ENCODE measurements around the gene SSTR1.
A peak's percentile ranks its signal among the peaks of the same experiment; 100 is the strongest.
"Not testable (repeated sequence)": the region's sequence is repeated elsewhere in the genome, so short reads cannot be mapped to it uniquely, and the experiment has no call there.

The SSTR1 gene, protein sequence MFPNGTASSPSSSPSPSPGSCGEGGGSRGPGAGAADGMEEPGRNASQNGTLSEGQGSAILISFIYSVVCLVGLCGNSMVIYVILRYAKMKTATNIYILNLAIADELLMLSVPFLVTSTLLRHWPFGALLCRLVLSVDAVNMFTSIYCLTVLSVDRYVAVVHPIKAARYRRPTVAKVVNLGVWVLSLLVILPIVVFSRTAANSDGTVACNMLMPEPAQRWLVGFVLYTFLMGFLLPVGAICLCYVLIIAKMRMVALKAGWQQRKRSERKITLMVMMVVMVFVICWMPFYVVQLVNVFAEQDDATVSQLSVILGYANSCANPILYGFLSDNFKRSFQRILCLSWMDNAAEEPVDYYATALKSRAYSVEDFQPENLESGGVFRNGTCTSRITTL

DNA sequence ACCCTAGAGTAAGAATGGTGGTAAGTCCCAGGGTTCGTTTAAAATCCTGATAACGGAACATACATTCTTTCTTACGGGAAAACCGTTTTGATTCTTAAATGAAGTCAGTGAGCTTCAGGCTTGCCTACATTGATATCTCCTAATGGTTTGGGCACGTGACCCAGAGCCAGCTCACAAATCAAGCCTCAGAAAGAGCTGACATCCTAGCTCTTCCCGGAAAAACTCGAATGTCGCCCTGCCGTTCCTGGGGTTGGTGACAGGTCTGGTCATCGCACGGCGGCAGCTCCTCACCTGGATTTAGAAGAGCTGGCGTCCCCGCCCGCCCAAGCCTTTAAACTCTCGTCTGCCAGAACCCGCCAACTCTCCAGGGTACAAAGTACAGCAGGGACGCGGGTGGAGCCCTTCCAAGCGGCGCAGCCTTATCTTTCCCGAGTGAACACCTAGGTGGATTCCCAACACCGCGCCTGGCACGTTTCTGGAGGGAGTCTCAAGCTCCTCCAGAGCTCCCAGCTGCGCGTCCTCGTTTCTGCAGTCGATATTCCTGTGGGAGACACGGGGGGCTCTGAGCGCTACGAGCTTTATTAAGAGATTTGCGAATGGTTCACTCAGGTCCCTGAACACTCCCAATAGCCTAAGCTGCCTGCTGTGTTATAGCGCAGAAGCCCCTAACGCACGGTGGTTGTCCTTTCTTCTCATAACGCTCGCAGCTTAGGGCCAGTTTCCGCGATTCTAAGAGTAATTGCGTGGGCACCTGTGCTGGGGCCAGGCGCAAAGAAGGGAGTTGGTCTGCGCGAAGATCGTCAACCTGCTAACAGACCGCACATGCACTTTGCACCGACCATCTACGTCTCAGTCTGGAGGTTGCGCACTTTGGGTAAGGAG, at the start of gene SSTR1:
SSTR1 (plus strand) TSS at position 169 of the 882 bp plus-strand sequence. CDS start 1,486 bp downstream, outside the sequence.
- no peak for DNase-seq

DNA sequence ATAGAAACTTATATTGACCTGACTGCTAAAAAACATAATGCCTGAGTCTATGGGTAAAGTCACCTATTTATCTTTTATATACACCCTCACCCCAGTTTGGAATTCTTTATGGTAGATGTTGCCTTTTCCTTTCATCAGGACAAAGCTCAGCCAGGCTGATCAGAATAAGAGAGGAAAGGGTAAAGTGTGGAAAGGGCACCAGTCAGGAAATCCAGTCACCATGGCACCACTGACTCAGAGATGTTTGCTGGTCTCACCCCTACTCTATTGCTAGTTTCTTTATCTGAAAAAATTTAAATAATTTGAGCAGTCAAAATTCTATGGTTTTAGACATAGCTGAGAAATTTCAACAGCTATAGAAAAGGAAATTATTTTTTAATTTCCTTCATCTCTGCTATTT, 49.2 kb upstream of the SSTR1 start:
- DNase-seq = no peak

DNA sequence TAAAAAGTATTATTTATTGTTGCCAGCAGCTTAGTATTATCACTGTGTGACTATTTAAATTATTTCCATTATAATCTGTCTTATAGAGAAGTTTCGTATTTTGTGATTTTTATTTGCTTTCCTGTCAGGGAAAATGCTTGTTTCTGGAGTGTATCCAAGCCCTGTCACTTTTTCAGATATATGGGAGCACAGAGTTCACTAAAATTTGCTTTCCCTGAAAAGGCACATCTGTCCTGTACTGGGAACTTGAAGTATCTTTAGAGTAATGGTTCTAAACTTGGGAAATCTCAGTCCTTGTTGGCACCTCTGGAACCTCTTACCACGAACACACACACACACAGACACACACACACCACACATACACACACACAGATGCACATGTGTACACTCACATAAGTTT, 39.3 kb upstream of the SSTR1 start:
- DNase-seq = no peak

DNA sequence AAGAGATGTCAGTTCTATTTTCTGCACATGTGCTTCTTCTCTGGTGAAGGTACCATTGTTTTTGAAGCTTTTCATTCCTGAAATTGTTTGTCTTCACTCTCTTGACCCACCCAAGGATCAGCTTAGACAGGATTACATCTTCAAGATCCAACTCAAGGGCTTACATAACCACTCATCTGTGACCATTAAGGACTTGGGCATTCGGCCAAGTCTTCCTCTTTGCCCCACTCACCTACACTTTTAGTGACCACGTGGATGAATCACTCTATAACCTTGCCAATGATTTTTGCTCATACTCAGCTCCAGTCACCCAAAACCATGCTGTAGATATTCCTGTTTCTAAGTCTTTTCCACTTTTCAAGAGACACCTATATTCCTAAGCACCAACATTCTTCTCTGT, 36.5 kb upstream of the SSTR1 start:
- DNase-seq = no peak

DNA sequence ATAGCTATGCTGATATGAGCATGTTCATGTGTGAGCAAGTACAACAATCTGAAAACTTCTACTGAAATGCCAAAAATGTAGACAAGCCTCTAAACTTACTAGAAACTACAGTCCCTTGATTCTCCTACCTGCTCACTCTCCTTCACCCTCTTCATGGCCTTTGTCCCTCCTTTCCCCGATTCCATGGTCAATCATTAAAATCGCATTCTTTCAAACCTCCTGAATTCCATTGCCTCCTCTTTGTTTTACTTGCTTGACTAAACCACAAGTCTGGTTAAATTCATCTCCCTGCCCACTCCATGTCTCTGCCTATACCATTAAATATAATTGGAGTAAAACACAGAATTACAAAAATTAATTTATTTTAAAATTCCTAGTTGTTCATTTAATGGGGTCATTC, 33.0 kb upstream of the SSTR1 start:
- no peak for DNase-seq

DNA sequence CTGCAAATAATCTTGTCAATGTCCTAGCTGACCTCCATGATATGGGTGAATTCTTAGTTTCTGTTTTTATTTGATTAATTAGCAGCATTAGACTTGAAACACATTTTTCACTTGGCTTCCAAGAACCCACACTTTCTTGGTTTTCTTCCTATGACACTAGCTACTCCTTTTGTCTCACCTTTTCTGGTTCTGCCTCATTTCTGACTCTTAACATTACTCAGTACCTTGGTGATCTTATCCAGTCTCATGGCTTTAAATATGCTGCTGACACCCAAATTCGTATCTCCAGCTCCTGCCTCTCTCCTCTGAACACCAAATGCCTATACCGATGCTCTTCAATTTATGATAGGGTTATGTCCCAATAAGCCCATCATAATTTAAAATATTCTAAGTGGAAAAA, 32.0 kb upstream of the SSTR1 start:
- no peak for DNase-seq

DNA sequence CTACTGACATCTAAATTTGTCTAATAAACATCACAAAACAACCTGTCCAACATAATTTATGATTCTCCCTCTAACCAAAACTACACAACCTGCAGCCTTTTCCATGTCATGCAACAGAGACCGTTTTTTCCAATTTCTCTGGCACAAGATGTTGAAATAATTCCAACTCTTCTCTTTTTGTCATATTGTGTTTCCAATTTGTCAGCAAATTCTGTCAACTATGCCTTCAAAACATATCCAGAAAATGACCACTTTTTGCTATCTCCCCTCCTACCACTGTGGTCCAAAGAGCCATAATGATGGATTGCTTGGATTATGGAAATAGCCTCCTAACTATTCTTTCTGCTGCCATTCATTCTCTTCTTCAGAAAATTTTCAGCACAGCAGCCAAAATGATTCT, 31.3 kb upstream of the SSTR1 start:
- DNase-seq = no peak

DNA sequence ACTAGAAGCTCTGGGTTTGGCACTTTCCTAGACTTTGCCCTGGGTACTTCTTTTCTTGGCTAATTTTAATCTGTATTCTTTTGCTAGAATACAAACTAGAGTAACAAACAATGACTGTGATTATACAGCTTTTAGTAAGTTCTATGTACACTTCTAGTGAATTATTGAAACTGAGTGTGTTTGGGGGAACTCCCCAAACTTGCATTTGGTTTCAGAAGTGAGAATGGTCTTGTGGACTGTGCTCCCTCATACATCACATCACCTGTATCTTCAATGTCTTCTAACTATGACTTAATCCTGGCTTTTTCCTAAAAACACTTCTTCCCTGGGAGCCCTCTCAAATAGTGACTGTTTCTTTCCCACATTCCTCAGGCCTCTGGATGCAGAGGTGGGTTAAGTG, 23.6 kb upstream of the SSTR1 start:
- no peak for DNase-seq

DNA sequence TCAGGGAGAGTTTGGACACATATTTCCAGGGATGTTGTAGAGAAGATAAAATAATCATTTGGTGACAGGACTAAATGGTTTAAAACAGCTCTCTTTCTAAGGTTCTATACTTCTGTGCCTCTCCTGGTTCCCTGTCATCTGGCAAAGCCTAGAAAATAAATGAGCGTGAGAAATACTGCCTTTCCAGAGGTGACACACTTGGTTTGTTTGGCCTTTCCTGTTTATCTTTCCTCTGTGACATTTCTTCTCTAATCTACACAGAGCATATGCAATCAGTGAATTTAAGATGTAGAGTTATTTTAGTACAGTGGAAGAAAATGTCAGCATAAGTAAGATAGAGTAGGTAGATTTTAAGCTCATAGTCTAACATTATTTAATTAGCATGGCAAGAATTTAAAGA, 22.0 kb upstream of the SSTR1 start:
- DNase-seq = no peak

DNA sequence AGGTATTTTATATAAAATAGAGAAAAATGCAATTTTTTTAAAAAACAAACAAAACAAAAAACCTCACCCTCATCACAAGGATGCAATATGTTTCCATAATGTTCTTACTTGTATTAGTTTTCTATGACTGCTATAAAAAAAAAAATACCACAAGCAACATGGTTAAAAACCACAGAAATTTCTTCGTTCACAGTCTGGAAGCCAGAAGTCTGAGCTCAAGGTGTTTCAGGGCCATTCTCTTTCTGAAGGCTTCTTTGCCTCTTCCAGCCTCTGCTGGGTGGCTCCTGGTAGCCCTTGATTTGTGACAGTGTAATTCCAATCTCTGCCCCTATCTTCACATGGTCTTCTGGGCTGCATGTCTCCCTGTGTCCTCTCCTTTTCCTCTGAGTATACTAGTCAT, 21.5 kb upstream of the SSTR1 start:
- DNase-seq = no peak

DNA sequence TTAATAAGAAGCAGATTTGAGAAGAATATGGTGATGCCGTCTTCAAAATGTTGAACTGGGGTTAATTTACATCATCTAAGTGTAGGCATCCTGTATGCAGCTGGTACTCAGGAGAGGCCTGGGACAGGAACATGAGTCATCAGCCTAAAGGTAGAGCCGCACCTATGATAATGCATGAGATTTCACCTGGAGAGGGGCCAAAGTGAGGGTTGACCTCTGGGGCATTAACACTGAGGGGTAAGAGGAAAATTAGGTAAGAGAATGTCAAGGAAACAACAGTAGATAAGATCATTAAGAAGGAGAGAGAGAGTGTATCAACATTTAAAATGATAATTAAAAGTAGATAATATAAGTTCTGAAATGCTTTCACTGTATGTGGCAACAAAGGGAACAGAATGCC, 20.2 kb upstream of the SSTR1 start:
- DNase-seq = no peak

DNA sequence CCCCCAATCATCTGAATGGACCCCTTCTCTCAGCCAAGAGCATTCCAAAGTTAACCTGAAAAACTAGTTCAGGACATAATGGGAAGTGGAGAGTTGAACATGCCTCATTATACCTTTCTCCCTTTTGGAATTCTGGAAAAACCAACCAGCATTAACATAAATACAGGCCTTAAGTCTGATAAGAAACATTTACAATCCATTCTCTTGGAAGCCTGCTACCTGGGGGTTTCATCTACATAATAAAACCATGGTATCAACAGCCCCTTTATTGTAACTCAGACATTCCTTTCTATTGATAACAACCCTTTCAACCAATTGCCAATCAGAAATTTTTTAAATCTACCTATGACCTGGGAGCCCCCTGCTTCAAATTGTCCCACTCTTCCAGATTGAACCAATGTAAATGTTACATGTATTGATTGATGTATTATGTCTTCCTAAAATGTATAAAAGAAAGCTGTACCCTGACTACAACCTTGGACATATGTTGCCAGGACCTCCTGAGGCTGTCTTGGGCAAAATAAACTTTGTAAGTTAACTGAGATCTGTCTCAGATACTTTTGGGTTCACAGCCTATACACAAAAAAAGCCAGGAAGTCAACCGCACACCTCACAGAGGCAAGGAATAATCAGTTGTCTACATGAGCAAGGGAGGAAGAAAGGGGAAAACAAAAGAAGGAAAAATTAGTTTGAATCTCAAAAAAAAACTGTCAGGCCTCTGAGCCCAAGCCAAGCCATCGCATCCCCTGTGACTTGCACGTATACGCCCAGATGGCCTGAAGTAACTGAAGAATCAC, 17.6 kb upstream of the SSTR1 start:
- no peak for DNase-seq

DNA sequence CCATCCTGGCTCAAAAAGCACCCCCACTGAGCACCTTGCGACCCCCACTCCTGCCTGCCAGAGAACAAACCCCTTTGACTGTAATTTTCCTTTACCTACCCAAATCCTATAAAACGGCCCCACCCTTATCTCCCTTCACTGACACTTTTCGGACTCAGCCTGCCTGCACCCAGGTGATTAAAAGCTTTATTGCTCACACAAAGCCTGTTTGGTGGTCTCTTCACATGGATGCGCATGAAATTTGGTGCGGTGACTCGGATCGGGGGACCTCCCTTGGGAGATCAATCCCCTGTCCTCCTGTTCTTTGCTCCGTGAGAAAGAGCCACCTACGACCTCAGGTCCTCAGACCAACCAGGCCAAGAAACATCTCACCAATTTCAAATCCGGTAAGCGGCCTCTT, 16.9 kb upstream of the SSTR1 start:
- not testable (repeated sequence) for DNase-seq

DNA sequence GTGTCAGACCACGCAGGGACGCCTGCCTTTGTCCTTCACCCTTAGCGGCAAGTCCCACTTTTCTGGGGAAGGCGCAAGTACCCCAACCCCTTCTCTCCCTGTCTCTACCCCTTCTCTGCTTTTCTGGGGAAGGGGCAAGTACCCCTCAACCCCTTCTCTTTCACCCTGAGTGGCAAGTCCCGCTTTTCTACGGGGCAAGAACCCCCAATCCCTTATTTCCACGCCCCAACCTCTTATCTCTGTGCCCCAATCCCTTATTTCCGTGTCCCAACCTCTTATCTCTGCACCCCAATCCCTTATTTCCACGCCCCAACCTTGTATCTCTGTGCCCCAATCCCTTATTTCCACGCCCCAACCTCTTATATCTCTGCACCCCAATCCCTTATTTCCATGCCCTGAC, 16.2 kb upstream of the SSTR1 start:
- DNase-seq = not testable (repeated sequence)

DNA sequence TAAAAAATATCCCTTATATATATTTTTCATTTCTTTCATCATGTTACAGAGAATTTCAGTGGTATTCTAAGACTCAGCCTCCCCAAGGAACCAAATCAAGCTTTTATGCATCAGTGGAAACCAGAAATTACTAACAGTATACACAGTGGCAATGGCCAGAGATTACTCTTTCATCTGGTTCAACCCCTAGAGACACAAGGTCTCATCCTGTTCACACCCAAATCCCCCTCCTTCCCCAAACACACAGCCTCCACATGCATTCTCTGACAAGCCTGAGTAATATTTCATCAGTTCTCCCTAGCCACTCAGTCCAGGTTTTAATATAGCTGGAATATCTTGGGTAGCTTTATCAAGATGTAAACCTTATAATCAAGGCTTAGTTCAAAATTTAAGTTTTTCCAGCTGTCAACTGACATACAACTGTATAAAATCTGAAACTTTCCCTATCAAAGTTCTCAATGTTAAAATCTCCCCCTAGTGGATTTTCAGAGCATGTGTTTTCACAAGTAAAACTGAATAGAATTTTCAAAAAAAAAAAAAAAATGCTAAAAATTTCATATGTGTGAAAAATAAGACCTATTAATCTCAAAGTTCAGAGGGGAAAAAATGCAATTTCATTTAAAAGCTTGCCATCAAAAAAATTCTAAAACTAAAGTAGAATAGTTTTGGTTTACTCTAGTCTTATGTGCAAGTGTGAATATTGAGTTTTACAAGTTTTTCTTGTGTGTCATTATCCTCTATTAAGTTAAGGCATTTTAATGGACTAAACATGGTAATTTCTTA, 10.5 kb upstream of the SSTR1 start:
- peak in 1 of 2 donors; percentile 33 for DNase-seq

DNA sequence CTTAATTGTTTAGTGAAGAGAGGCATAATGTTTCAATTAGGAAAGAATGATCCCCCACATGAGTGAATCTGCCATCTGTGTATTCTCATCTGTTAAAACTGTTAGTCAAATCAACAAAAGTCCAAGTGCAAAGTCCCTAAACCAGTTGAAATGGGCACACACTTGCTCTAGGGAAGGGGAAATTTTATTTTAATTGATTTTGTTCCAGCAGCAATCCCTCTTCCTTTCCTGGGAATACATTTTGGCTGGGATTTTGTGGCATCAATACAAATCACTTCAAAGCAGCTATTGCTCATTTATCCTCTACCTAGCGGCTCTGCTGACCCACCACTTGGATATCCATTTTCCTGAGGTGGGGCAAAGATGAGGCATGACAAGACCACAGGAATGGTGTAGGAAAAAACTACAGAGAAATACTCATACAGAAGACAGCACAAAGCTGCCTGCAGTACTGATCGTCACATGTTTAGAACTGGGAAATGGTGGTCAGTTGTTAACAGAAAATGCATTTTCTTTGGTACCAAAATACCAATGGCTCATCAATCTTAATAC, 9.8 kb upstream of the SSTR1 start:
- DNase-seq = no peak

DNA sequence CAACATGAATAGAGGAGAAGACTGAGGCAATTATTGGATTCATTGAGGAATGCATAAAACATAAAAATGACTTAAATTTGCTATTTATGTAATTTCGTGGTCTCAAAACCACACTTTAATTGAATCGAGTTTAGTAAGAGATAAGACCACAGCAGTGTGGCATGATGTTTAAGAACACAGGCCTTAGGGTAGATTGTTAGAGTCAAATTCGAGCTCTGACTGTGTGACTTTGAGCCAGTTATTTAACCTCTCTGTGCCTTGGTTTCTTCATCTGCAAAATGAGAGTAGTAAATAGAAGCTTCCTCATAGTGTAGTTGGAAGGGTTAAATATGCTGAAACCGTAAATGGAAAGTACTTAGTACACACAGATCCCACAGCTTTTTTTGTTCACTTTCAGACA, 9.3 kb upstream of the SSTR1 start:
- no peak for DNase-seq

DNA sequence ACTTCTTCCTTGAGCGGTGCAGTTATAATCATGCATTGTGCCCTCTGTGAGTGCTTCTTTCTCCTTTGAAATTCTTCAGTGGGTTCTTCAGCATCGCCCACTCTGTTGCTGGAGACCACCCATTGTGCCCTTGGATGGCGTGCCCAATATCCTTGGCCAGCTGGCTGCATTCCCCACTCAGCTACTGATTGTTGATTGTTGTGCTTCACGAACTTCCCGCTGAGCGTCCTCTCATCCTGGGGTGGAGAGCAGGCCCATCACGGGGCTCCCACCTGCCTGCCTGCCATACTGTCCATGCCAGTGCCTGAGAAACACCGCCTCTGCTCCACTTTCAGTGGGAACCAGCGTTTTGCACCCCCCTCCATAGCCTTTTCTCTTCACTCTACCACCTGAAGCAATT, 8.6 kb upstream of the SSTR1 start:
- DNase-seq = no peak

DNA sequence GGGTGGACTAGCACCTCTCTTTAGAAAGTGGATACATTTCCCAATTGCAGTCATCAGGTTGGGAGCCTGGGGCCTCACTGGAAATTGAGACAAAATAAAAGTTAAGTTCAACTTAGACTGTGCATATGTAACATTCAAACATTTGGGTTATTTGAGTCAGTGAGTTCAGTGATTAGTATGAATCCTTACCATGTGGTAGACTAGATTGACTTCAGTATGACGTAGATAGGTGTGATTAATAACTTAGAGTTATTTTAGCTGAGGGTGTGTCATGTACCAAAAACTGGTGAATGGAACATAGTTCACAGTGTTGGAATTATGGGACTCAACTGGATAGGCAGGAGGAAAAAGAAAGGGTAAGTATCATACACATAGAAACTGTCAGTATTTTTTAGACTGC, 8.0 kb upstream of the SSTR1 start:
- no peak for DNase-seq

DNA sequence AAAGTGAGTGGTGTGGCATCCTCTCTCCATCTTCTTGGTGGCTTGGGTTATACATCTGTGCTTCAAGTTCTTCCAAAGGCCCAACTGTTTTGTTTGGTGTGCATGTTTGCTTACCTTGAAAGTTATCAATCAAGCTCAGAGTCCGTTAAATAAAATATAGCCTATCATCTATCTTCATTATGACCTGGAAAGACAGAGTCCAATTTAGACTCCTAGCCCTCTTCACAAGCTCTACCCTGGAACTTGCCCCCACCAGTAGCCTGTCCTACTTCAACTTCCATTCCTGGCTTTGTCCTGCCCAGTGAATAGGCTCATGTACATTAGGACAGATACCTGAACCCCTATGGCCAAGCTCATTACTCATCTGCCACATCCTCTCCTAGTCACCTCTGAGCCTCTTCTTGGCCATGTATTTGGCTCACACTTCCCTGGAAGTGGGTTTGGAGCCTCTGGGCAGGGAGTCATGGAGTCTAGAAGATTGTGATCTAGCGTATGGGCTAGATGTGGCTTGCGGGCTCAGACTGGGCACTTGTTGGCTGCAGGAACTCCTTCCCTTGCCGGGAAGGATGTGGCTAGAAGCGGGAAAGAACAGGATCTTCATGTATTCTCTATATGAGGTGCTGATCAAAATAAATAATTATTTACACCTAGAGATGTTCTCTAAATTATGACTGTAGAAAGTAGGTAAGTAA, 6.4 kb upstream of the SSTR1 start:
- DNase-seq = no peak

DNA sequence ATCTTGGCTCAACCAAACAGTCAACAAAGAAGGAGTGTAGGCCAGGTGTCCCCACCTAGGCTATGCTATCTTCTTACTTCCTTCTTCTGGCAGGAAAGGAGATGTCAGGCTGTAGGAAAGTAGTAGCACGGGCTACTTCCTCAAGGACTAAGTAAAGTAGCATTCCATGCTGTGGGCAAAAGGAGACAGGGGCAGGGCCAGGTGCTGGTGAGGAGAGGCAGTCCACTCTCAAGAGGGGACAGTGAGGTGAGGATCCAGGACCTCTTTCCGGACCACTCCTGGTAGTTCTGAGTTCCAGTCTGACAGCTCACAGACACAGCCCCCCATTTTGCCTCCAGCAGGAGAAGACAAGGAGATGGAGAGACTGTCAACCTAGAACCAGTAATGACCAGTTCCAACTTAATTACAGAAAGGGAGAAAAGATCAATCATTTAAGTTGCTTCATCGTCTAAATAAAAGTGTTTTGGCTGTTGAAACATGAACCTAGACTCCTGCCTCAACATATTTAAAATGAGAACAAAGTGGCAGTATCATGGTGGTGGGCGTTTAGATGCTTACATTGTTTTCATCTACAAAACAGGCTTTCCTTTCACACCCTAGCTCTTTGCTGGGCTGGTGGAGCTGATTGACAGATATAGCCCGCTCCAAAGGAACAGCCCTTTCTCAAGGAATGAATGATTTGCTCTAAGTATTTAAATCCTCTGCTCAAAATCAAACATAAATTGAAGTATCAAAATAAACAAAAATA, 5.1 kb upstream of the SSTR1 start:
- no peak for DNase-seq

Measured in CD4-positive, alpha-beta T cell treated with Interferon alpha-2 for 1 hour (primary cell).